Suprapubic skin (tissue), 4 donors: ENCODE data around the gene KCNC4. TPM values are rescaled to one million over a fixed set of nuclear protein-coding genes. Genes with fewer than 3 reads are reported as not detected.

Experiments used
- DNase-seq, 2 donors: peaks; one replicate each; pipeline ENCODE4 v3.0.0-alpha.2; 2019; ENCODE audit warnings: low spot score in 2 of 2
- H3K27ac ChIP-seq: fragments of 200-600 bp; sonication (generic); one replicate; pipeline ENCODE4 v1.5.1; 2019
- H3K27me3 ChIP-seq: fragments of 200-600 bp; sonication (generic); one replicate; pipeline ENCODE4 v1.5.1; 2019
- H3K36me3 ChIP-seq: fragments of 200-600 bp; sonication (generic); one replicate; pipeline ENCODE4 v1.5.1; 2019
- H3K4me1 ChIP-seq: fragments of 200-600 bp; sonication (generic); one replicate; pipeline ENCODE4 v1.5.1; 2019
- H3K4me3 ChIP-seq: fragments of 200-600 bp; sonication (generic); one replicate; pipeline ENCODE4 v1.5.1; 2019; ENCODE audit warnings: mild to moderate bottlenecking
- H3K9me3 ChIP-seq: fragments of 200-600 bp; sonication (generic); one replicate; pipeline ENCODE4 v1.5.1; 2019
- EP300 ChIP-seq: sonication (generic); formaldehyde crosslinking; IDR thresholded peaks from one replicate; pipeline ENCODE4 v1.6.1; 2017; ENCODE audit warnings: antibody characterized with exemption
- POLR2A ChIP-seq, 2 donors: fragments of 450-650 bp; IDR thresholded peaks; one replicate each; pipeline ENCODE4 v1.6.1; 2017; ENCODE audit warnings: antibody characterized with exemption in 2 of 2, mild to moderate bottlenecking in 2 of 2, moderate library complexity in 2 of 2
- POLR2AphosphoS5 ChIP-seq, 3 donors: sonication (generic); formaldehyde crosslinking; IDR thresholded peaks; one replicate each; pipeline ENCODE4 v1.6.1; 2017; ENCODE audit warnings: antibody characterized with exemption in 3 of 3
- whole genome bisulfite sequencing: methylation state at CpG from one replicate; pipeline ENCODE4 v1.1.5; 2018; 5-methylcytosine and 5-hydroxymethylcytosine counted together
- total RNA-seq, 4 donors: library from RNA; depleted of rRNA; stranded (reverse); fragments of >200 nt; gene quantifications; one replicate each; pipeline ENCODE4 v1.1.0, GENCODE V29; 2016
- TF ChIP-seq, protein P1 (sequence below), 2 donors: fragments of 200-600 bp in 1 of 2; fragments of 450-650 bp in 1 of 2; sonication (generic) in 1 of 2; IDR thresholded peaks; one replicate each; pipeline ENCODE4 v1.5.1; 2016 to 2019; ENCODE audit warnings: antibody characterized with exemption in 2 of 2, mild to moderate bottlenecking in 1 of 2, moderate library complexity in 1 of 2

Gene KCNC4
- total RNA-seq, 4 donors from 2014 or later: 4.5 to 15.8 (median 7.4) TPM

DNA sequence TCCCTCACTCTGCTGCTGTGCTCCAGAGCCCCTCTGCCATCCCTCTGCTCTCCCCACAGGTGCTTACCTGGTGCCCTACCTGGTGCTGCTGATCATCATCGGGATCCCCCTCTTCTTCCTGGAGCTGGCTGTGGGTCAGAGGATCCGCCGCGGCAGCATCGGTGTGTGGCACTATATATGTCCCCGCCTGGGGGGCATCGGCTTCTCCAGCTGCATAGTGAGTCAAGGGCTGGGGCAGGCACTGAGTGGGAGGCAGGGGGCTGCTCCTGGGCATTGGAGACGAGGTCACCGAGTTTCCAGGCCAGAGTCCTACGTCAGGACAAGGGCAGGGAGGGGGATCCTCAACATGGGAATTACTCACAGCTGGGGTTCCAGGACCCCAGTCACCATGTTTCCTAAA lies 38.1 kb upstream of the KCNC4 start:
- Histone ChIP-seq H3K27me3 (peaks cover 8% of the 10 kb centered on the region), H3K27ac (no peak overlapping the region), H3K9me3 (no peaks in the 10 kb centered on the region), H3K36me3 (no peaks in the 10 kb centered on the region), H3K4me3 (no peak overlapping the region), H3K4me1 (peaks cover 7% of the 10 kb centered on the region)
- WGBS: 92% methylated on average over 10 of the region's 10 CpGs
- no peak for DNase-seq
- TF ChIP-seq EP300 (no peak), POLR2AphosphoS5 (IDR thresholded peaks at IDR 0.05) (no peak), POLR2A (IDR thresholded peaks at IDR 0.05) (no peak)
- TF ChIP-seq, protein P1, sequence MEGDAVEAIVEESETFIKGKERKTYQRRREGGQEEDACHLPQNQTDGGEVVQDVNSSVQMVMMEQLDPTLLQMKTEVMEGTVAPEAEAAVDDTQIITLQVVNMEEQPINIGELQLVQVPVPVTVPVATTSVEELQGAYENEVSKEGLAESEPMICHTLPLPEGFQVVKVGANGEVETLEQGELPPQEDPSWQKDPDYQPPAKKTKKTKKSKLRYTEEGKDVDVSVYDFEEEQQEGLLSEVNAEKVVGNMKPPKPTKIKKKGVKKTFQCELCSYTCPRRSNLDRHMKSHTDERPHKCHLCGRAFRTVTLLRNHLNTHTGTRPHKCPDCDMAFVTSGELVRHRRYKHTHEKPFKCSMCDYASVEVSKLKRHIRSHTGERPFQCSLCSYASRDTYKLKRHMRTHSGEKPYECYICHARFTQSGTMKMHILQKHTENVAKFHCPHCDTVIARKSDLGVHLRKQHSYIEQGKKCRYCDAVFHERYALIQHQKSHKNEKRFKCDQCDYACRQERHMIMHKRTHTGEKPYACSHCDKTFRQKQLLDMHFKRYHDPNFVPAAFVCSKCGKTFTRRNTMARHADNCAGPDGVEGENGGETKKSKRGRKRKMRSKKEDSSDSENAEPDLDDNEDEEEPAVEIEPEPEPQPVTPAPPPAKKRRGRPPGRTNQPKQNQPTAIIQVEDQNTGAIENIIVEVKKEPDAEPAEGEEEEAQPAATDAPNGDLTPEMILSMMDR (IDR thresholded peaks at IDR 0.05): no peak

GRCh38 chr1:110173466-110174105 lies 36.5 kb upstream of the KCNC4 start:
- no peak overlapping the region for H3K27ac ChIP-seq

DNA sequence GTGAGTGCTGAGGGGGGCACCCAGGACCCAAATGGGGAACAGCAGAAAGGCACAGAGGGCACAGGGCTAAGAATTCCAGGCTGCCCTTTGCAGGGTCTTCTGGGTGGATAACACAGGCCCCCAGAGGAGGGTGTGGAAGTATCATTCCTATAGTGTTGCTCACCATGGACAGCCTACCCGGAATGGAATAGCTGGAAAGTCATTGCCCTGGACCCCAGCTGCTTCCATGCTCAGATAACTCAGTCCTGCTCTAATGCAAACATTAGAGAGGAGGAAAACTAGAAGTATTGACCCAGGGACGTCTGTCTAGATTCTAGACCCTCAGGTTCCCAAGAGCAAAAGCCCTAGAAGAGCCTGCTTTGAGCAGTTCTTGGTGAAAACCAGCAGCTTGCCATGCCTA lies 35.2 kb upstream of the KCNC4 start:
- Histone ChIP-seq H3K9me3 (no peaks in the 10 kb centered on the region), H3K36me3 (no peaks in the 10 kb centered on the region), H3K27ac (no peak overlapping the region), H3K4me1 (peaks cover 7% of the 10 kb centered on the region), H3K27me3 (peaks cover 8% of the 10 kb centered on the region), H3K4me3 (no peak overlapping the region)
- no peak for DNase-seq
- WGBS: 60% methylated on average over 2 of the region's 2 CpGs
- TF ChIP-seq POLR2A (IDR thresholded peaks at IDR 0.05) (no peak), POLR2AphosphoS5 (IDR thresholded peaks at IDR 0.05) (no peak), EP300 (no peak)
- TF ChIP-seq, protein P1 (IDR thresholded peaks at IDR 0.05): no peak

More at GRCh38 chr1:110173466-110174105, 36.5 kb upstream of the KCNC4 start:
- Histone ChIP-seq H3K36me3 (no peaks in the 10 kb centered on the region), H3K4me3 (no peak overlapping the region), H3K9me3 (no peaks in the 10 kb centered on the region), H3K27me3 (peaks cover 8% of the 10 kb centered on the region), H3K4me1 (peaks cover 7% of the 10 kb centered on the region)
- 74% methylated on average over 14 of the region's 15 CpGs for WGBS
- DNase-seq: no peak
- TF ChIP-seq EP300 (no peak), POLR2A (IDR thresholded peaks at IDR 0.05) (no peak), POLR2AphosphoS5 (IDR thresholded peaks at IDR 0.05) (no peak)
- TF ChIP-seq, protein P1 (IDR thresholded peaks at IDR 0.05): no peak

GRCh38 chr1:110176299-110176956 lies 33.7 kb upstream of the KCNC4 start:
- Histone ChIP-seq H3K27me3 (peaks cover 8% of the 10 kb centered on the region), H3K4me3 (no peak overlapping the region), H3K4me1 (peaks cover 7% of the 10 kb centered on the region), H3K27ac (no peak overlapping the region), H3K36me3 (no peaks in the 10 kb centered on the region), H3K9me3 (no peaks in the 10 kb centered on the region)
- WGBS: 45% methylated on average over 7 of the region's 9 CpGs
- TF ChIP-seq POLR2A (IDR thresholded peaks at IDR 0.05) (no peak), POLR2AphosphoS5 (IDR thresholded peaks at IDR 0.05) (no peak), EP300 (no peak)
- TF ChIP-seq, protein P1 (IDR thresholded peaks at IDR 0.05): no peak
- DNase-seq: no peak

- TF ChIP-seq POLR2A (IDR thresholded peaks at IDR 0.05) (no peak), POLR2AphosphoS5 (IDR thresholded peaks at IDR 0.05) (no peak), EP300 (no peak)
- TF ChIP-seq, protein P1 (IDR thresholded peaks at IDR 0.05): no peak
- DNase-seq: no peak
- peaks cover 7% of the 10 kb centered on the region for H3K4me1 ChIP-seq
- WGBS: 63% methylated on average over 4 of the region's 4 CpGs
- H3K4me3 ChIP-seq: no peak overlapping the region
- H3K27me3 ChIP-seq: peaks cover 7% of the 10 kb centered on the region
- H3K36me3 ChIP-seq: no peaks in the 10 kb centered on the region
- no peaks in the 10 kb centered on the region for H3K9me3 ChIP-seq
- H3K27ac ChIP-seq: no peak overlapping the region
Observed at GRCh38 chr1:110177775-110178174, 32.3 kb upstream of the KCNC4 start.
